H1 (cell line): ENCODE data around the gene ATXN7.

Experiments
- JUND ChIP-seq: IDR thresholded peaks from 2 replicates; pipeline ENCODE4 v1.6.1; 2011; ENCODE audit warnings: mild to moderate bottlenecking, improper control_type of control experiment, low read length
- POLR2A ChIP-seq, 2 experiments: IDR thresholded peaks; 1 replicate in 1 of 2; 2 replicates in 1 of 2; pipeline ENCODE4 v1.6.1; 2011; ENCODE audit warnings: low read depth in 2 of 2, low read length in 2 of 2, mild to moderate bottlenecking in 2 of 2; ENCODE audit errors: control extremely low read depth in 1 of 2
- POLR2AphosphoS5 ChIP-seq: IDR thresholded peaks from 2 replicates; pipeline ENCODE4 v1.6.1; 2011; ENCODE audit warnings: low read depth, low read length
- RFX5 ChIP-seq: IDR thresholded peaks from 2 replicates; pipeline ENCODE4 v1.6.1; 2011; ENCODE audit warnings: low read depth, low read length, improper control_type of control experiment, borderline replicate concordance
- SAP30 ChIP-seq: fragments of 300-600 bp; sonication (generic); IDR thresholded peaks from 2 replicates; pipeline ENCODE4 v1.7.1; 2012; ENCODE audit warnings: low read length, moderate library complexity, mild to moderate bottlenecking, inconsistent platforms; ENCODE audit not compliant: insufficient read depth, insufficient replicate concordance
- SIN3A ChIP-seq, 2 experiments: IDR thresholded peaks in 1 of 2; conservative IDR thresholded peaks in 1 of 2; 2 replicates each; pipeline ENCODE4 v1.6.1; 2011 to 2012; ENCODE audit warnings: low read length in 2 of 2, improper control_type of control experiment in 1 of 2, low read depth in 1 of 2, mild to moderate bottlenecking in 1 of 2
- TF ChIP-seq, protein P1 (sequence below), 3 experiments: IDR thresholded peaks; 1 replicate in 2 of 3; 2 replicates in 1 of 3; pipeline versions ENCODE4 v1.5.1 to v1.6.1; 2011; ENCODE audit warnings: low read length in 3 of 3, mild to moderate bottlenecking in 3 of 3, inconsistent platforms in 2 of 3, low read depth in 1 of 3, moderate library complexity in 1 of 3; ENCODE audit not compliant: insufficient read depth in 1 of 3; ENCODE audit errors: control extremely low read depth in 1 of 3
- TF ChIP-seq, protein P2 (sequence below): IDR thresholded peaks from 2 replicates; pipeline ENCODE4 v1.6.1; 2011; ENCODE audit warnings: low read depth, mild to moderate bottlenecking, low read length; ENCODE audit not compliant: insufficient read depth
- TF ChIP-seq, protein P3 (sequence below): IDR thresholded peaks from 2 replicates; pipeline ENCODE4 v1.6.1; 2011; ENCODE audit warnings: low read length, improper control_type of control experiment

DNA sequence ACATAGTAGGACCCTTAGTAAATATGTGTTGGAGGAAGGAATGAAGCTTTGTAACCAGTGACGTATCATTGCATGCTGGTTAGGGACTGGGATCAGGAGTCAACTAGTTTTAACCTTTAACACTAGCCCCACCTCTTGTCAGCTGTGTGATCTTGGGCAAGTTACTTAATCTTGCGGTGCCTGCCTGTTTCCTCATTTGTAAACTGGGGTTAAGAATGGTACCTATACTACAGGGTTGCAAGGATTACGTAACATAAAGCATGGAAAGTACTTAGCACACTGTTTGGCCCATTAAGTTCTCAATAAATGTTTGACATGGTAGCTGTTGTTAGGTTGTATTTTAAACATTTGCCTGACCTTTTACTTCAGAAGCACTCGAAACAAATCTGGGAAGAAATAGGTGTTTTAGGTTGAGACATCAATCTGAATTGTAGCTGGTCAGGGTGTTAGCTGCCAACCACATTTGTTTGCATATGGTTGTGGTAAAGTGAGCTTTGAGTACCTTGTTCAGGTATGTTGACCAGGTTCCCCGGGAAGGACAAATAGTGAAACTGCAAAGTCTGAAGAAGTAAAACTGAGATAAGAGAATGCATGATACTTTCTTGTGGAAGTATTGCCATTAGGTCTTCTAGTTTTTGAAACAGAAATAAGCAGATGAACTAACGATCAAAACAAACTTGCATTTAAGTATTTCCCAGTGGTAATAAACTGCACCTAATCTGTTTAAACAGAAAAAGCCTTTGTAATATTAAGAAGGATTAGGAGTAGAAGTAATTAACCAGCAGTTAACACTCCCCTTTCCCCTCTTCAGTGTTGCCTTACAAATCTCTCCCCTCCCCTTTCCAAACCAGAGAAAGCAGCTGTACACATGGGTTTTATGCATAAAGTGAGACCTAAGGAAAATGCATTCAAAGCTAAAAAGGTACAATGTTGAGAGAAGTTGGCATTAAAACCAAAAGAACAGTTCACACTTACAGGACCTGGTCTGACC, 74.3 kb downstream of the ATXN7 start:
- no peak for TF ChIP-seq POLR2A (IDR thresholded peaks at IDR 0.05; ENCODE audit: control extremely low read depth in 1 of 2, low read depth in 2 of 2, low read length in 2 of 2)
- TF ChIP-seq, protein P1, sequence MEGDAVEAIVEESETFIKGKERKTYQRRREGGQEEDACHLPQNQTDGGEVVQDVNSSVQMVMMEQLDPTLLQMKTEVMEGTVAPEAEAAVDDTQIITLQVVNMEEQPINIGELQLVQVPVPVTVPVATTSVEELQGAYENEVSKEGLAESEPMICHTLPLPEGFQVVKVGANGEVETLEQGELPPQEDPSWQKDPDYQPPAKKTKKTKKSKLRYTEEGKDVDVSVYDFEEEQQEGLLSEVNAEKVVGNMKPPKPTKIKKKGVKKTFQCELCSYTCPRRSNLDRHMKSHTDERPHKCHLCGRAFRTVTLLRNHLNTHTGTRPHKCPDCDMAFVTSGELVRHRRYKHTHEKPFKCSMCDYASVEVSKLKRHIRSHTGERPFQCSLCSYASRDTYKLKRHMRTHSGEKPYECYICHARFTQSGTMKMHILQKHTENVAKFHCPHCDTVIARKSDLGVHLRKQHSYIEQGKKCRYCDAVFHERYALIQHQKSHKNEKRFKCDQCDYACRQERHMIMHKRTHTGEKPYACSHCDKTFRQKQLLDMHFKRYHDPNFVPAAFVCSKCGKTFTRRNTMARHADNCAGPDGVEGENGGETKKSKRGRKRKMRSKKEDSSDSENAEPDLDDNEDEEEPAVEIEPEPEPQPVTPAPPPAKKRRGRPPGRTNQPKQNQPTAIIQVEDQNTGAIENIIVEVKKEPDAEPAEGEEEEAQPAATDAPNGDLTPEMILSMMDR (IDR thresholded peaks at IDR 0.05; ENCODE audit: control extremely low read depth in 1 of 3, insufficient read depth in 1 of 3, low read depth in 1 of 3, low read length in 3 of 3) = no peak
- TF ChIP-seq, protein P2, sequence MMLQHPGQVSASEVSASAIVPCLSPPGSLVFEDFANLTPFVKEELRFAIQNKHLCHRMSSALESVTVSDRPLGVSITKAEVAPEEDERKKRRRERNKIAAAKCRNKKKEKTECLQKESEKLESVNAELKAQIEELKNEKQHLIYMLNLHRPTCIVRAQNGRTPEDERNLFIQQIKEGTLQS = no peak
- no peak for TF ChIP-seq SAP30
- TF ChIP-seq SIN3A (conservative IDR thresholded peaks at IDR 0.05 in 1 of 2, IDR thresholded peaks at IDR 0.05 in 1 of 2; ENCODE audit: low read depth in 1 of 2, low read length in 2 of 2) = no peak
- TF ChIP-seq RFX5 = no peak
- no peak for TF ChIP-seq JUND
- TF ChIP-seq, protein P3, sequence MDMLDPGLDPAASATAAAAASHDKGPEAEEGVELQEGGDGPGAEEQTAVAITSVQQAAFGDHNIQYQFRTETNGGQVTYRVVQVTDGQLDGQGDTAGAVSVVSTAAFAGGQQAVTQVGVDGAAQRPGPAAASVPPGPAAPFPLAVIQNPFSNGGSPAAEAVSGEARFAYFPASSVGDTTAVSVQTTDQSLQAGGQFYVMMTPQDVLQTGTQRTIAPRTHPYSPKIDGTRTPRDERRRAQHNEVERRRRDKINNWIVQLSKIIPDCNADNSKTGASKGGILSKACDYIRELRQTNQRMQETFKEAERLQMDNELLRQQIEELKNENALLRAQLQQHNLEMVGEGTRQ = no peak
- TF ChIP-seq POLR2AphosphoS5 = no peak
